ENCODE results near the gene OPRM1. TPM values are rescaled to one million over a fixed set of nuclear protein-coding genes. Genes with fewer than 3 reads are reported as not detected.

OPRM1 gene
- total and polyA plus RNA-seq, 2 of the 8 experiments (the other 6 are each of a cell fraction or from before 2014, with no cell fraction given): not detected

GRCh38 chr6:154227862-154228520 is 189.0 kb downstream of the OPRM1 start (continued):
- no peak for TF ChIP-seq SP1 (IDR thresholded peaks at IDR 0.05; ENCODE audit: low read depth, low read length)

All from H1 (cell line).